H54 (cell line): ENCODE data around the gene AFF2.

Experiments used
- DNase-seq: peaks from one replicate; pipeline ENCODE4 v3.0.0; 2011; ENCODE audit warnings: low spot score, mixed read lengths; ENCODE audit not compliant: insufficient read length
- FAIRE-seq: peaks from 3 replicates; lab custom pipeline; 2011; peaks lifted over from hg19 to GRCh38; lab: Jason Lieb, UNC
- POLR2A ChIP-seq: IDR thresholded peaks from 2 replicates; pipeline ENCODE4 v1.6.1; 2011; ENCODE audit warnings: low read depth, mild to moderate bottlenecking, low read length

Gene AFF2

DNA sequence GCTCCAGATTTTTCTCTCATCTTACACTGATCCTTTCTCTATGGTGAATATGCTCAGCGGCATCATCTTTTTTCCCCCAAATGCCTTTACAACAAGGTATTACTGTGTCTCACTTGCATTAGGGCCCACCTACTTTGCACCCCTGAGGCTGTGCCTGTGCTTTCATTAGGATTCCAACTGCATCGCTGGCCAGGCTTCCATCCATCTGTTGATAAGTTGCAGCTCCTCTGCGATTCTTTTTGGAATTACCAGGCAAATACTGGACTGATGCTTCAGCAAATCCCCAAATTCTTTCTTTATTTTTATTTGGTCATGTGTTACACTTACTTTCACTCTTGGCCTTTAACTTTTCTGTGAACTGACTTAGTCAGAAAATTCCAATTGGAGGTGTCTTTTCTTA, 77.3 kb downstream of the AFF2 start:
- no peak for TF ChIP-seq POLR2A
- FAIRE-seq: no peak

DNA sequence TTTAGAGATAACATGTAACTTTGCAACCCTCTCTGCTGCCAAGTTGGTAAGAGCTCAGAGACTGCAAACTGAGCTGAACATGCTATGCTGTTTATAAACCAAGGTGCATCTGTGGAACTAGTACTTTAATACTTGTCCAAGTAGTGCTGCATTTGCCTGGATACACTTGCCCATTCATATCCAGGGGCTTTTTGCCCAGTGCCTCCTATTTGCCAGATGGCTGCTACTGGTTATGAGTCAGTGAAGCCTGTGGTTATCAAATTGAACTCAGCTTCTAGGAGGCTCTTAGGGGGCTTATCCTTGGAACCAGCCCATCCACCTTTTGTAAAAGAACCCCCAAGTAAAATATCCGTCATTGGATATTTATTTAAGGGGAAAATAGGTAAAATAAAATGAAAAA, 79.6 kb downstream of the AFF2 start:
- no peak for DNase-seq
- FAIRE-seq: no peak
- TF ChIP-seq POLR2A: no peak

More for the DNA sequence above, 77.3 kb downstream of the AFF2 start:
- no peak for DNase-seq

DNA sequence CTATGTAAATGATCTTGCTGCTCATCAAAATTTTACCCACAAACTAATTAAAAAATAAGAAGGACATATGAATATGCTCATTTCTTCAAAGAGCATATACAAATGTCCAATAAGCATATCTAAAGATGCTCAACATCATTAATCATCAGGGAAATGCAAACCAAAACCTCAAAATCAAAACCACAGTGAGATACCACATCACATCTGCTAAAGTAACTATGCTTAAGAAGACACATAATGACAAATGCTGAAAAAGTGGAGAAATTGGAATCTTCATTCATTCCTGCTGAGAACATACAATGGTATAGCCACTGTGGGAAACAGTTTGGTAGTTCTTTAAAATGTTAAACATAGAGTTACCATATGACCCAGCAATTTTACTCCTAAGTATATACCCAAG, 81.9 kb downstream of the AFF2 start:
- FAIRE-seq (no peak), DNase-seq (no peak)
- no peak for TF ChIP-seq POLR2A

DNA sequence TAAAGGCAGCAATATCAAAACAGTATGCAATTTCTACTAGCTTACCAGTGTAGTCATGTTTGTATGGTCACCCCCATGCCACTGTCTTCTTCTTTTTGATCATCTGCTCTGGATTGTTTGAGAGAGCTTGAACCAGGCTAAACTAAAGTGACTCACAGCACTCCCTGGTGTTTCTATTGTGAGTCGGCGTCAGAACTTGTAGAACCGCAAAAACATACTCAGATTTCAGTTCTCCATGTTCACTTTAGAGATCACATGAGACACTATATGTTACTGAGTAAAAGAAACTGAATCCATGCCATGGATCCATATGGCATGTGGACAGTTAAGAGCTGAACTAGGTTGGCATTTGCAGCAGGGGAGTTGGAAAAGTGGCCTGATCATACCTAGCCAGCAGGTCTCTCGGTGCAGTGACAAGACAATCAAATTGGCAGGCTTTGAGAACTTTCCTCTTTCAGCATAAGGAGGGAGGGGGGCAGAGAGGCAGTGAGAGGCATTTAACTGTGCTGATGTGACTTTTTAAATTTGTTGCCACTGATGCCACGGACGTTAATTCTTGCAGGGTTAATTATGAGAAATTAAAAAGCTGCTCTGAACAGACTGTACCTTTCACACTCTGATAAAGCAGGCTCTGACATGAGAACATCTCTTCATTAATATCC, 88.4 kb downstream of the AFF2 start:
- no peak for FAIRE-seq
- no peak for TF ChIP-seq POLR2A
- DNase-seq: no peak

DNA sequence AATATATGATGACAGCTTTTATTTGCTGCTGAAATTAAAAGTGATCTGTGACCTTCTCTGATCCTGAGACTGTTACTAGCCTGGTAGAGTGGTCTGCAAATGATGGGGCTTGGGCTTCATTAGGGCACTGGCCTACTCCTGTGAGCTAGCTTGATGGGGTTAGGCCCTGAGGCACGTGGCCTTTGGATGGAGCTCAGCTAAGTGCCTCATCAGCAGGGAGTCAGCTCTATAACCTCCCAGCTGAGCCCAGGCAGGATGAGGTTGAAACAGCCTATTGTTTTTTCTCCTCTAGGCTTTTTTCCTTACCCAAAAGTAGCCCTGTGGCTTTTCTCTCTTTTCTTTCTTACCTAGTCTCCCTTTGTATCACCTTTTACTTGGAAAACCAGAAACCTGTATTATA, 92.2 kb downstream of the AFF2 start:
- no peak for TF ChIP-seq POLR2A
- DNase-seq (no peak), FAIRE-seq (no peak)

DNA sequence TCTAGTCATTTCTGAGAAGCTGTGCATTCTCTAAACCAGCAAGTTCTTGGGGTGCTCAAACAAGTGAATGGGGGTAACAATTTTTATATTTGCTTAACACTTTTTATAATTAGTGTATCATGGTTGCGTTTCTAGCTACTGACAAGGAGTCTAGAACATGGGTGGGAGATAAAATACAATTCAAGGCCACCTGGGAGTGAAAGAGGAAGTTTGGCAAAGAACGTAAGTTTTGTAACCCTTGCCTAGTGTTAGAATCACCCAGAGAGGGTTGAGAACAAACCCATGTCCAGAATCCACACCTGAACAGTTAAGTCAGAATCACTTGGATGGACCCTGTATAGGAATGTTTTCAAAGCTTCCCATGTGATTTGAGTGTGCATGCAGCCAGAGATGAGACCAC, 92.7 kb downstream of the AFF2 start:
- TF ChIP-seq POLR2A: no peak
- FAIRE-seq (no peak), DNase-seq (no peak)

DNA sequence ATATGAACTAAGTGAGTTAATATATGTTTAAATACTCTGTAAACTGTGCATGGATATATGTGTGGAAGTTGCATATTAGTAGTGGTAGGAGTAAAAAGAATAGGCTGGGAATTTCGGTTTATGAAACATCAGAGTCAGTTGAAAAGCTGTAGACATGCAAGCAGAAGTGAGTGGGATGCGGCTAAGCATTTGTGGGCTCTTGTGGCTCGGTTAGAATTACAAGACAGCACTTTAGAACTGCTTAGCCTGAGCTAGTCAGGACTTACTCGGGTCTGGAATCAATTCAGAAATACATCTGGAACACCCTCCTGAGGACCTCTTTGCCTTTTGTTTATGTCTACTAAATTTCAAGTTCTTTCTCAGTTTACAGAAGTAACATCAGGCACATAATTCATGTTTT, 93.6 kb downstream of the AFF2 start:
- TF ChIP-seq POLR2A: no peak
- no peak for DNase-seq
- FAIRE-seq: no peak

DNA sequence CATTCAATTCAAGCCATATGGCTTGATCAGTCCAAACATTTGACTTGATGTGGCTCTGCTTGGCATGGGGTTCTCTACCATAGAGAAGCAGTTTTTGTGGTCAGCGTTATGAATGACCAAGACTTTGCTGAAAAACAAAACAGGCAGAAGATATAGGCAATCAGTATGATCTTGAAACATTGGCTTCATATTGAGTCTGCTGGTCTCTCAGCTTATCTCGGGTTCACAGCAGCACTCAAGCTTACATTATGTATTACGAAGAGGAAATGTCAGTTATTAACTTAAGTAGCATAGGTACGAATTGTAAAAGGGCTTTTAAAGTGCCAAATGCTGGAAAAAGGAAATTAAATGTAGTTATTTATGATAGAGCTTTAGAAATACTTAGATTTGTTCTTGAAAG, 99.0 kb downstream of the AFF2 start:
- no peak for DNase-seq
- no peak for FAIRE-seq

DNA sequence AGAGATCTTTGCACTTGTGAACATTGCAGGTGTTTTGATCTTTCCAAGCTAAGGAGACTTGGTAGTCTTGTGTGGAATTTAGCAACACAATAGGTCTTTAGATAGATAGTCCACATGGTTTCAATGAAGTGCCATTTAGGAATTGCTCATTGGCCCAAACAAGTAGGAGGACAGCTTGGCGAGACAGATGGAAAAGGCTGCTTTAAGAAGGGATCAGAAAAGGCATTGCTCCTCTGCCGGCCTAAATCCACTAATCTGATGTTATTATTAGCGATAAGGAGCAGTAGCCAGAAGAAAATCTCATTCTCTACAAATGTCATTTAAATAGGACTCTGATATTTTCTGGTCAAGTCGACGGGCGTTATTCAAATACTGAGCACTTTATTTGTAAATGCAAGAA, 99.7 kb downstream of the AFF2 start:
- no peak for DNase-seq
- no peak for TF ChIP-seq POLR2A
- FAIRE-seq: no peak

More for the DNA sequence above, 99.0 kb downstream of the AFF2 start:
- no peak for TF ChIP-seq POLR2A

DNA sequence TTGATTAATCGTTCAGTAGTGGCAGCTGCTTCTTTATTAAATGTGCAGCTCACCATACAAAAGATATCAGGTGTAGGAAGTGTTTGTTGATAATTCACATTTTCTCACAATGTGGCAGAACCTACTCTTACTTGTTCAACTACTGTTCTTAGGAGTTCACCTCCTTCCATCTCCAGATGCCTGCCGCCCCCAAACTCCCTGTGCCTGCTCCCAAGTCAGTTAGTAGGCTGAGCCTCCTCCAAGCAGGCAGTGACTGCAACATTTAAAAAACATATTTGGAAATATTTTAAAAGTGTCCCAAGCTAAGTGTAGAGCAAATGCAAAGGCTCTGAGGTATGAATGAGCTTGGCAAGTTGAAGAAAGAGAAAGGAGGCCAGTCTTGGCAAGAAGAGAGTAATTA, 100.2 kb downstream of the AFF2 start:
- FAIRE-seq: no peak
- no peak for TF ChIP-seq POLR2A

DNA sequence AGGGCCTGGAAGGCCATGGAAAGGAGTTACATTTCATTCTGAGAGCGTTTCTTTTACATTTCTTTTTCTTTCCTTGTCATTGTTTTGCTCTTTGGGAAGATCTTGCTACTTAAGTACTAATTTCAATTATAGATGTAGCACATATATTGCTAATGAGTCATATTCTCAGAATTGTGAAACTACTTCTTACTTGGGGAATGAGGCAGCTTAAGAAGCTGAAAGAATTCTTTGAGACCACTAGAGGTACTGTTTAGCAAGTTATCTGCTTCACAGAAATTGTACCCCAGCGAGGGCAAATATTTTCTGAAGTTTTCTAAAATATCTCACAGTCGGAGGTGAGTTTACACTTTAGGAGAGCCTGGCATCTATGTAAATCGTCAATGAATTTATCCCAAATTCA, 100.6 kb downstream of the AFF2 start:
- FAIRE-seq: no peak
- no peak for DNase-seq

More for the DNA sequence above, 100.2 kb downstream of the AFF2 start:
- DNase-seq: no peak

DNA sequence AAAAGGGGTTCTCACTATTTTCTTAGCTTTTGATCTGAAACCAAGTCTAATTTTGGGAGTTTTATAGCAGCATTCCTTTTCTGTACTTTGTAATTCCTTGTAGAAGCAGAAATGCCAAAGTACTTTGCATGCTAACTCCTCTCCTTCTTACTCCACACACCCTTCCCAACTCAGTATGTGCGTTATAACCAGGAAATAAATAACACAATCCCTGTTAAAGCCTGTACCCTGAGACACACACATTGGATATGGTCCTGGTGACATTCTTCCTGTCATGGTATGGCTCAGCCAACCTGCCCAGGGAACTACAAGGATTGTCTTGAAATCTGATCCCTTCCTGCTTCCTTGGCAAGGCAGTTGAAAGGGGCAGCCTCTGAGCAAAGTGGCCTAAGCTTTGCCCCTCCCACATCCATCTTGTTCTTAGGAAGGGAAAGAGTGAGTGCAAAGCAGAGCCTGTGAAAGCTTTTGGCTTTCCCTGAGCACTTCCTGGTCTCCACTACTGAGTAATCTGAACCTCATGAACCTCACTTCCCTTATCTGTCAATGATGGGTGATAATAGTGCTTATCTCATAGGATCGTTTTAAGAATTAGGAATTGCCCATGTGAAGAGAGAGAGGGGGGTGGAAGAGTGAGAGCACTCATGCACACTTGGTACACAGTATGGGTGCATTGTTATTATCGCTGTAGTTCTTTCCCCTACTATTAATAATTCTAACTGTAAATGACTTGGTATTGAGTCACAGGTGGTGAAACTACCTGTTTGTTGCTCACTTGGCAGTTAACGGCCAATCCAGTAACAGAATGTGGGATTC, 109.3 kb downstream of the AFF2 start:
- DNase-seq (no peak), FAIRE-seq (no peak)
- no peak for TF ChIP-seq POLR2A

More for the DNA sequence above, 100.6 kb downstream of the AFF2 start:
- TF ChIP-seq POLR2A: no peak

DNA sequence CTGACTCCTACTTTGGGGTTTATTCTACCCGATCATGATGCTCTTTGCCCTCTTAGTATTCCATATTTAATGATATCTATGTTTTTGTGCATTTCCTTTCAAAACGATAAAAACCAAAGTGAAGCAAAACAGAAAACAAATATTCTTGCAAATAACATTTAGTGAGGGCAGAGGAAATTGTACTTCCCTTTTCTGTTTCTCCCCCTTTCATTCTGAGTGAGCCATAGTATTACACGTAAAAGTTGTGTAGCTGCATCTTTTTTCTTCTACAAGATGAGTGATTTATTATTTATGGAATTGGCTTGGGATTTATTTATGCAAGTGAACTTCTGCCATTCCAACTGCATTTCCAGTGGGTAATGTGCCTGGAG, 109.9 kb downstream of the AFF2 start:
- TF ChIP-seq POLR2A: no peak
- FAIRE-seq (no peak), DNase-seq (no peak)

DNA sequence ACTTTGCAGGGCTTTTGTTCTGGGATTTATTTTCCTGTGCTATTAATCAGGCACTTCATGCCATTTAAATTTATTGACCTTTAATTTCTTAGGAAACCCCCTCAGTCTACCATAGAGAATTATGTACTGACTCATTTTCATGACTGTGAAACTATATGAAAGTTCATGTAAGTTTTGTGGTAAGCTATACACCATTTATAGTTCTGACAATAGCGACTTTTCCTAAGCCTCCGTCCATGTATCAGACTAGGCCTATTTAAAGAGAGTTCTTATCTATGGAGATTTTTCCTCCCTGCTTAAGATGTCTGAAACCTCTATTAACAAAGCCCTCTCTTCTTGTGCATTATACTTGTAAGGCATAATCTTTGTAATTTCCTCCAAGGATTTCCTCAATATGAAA, 111.6 kb downstream of the AFF2 start:
- DNase-seq (no peak), FAIRE-seq (no peak)
- TF ChIP-seq POLR2A: no peak

DNA sequence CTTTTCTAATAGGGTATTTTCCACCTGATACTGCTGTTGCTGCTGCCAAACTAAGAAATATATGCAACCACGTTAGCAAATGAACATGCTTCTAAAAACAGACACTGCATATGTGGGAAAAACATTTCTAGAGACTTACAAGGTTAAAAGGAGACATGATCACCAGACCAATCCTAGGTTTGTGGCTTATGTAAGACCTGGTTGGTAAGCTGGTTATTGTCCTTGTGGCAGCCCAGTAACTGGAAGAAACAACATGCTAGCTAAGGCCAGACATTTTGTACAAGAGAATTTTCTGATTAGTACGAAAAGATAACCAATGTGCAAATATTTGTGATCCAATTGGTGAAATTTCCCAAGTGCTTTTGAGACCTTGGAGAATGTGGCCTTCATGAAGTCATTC, 112.0 kb downstream of the AFF2 start:
- no peak for FAIRE-seq
- DNase-seq: no peak
- TF ChIP-seq POLR2A: no peak
